Stimulated activated CD8-positive, alpha-beta memory T cell treated with anti-CD3 and anti-CD28 coated beads, Interleukin-4, amount 100 ng/mL, for 1 hour (primary cell): ENCODE data around the gene MRPL10.
"Not testable (repeated sequence)": the region's sequence is repeated elsewhere in the genome, so short reads cannot be mapped to it uniquely, and the experiment has no call there.

ENCODE experiments used
- DNase-seq, 2 donors: peaks; one replicate each; pipeline ENCODE4 v3.0.0-alpha.2; 2020; ENCODE audit warnings: low read depth in 2 of 2, low spot score in 1 of 2

Gene MRPL10

GRCh38 chr17:47800686-47801085 lies 30.7 kb downstream of the MRPL10 start:
- no peak for DNase-seq

- no peak for DNase-seq
These were observed 33.5 kb downstream of the MRPL10 start for GRCh38 chr17:47797797-47798196.

GRCh38 chr17:47792979-47793378 lies 38.4 kb downstream of the MRPL10 start:
- DNase-seq, result no peak

- no peak for DNase-seq
These were observed 38.9 kb downstream of the MRPL10 start for GRCh38 chr17:47792457-47792856.

GRCh38 chr17:47791025-47791424 lies 40.3 kb downstream of the MRPL10 start:
- no peak for DNase-seq

- no peak for DNase-seq
These were observed 41.5 kb downstream of the MRPL10 start for GRCh38 chr17:47789611-47790561.

GRCh38 chr17:47785538-47786123 lies 45.7 kb downstream of the MRPL10 start:
- no peak for DNase-seq

GRCh38 chr17:47781397-47781796 lies 49.9 kb downstream of the MRPL10 start:
- no peak for DNase-seq

- DNase-seq, result no peak
These were observed 53.1 kb downstream of the MRPL10 start for GRCh38 chr17:47778184-47778635.

GRCh38 chr17:47776330-47777197 lies 54.8 kb downstream of the MRPL10 start:
- DNase-seq, result no peak

GRCh38 chr17:47774987-47775580 lies 56.3 kb downstream of the MRPL10 start:
- no peak for DNase-seq

GRCh38 chr17:47774331-47774730 lies 57.0 kb downstream of the MRPL10 start:
- DNase-seq, result no peak

- DNase-seq, result not testable (repeated sequence)
These were observed 57.7 kb downstream of the MRPL10 start for GRCh38 chr17:47773649-47774048.
